CD14-positive monocyte (primary cell): ENCODE measurements around the gene SNAPC4. TPM values are rescaled to one million over a fixed set of nuclear protein-coding genes. Genes with fewer than 3 reads are reported as not detected.

ENCODE experiments used
- DNase-seq, 3 donors: peaks; one replicate each; pipeline ENCODE4 v3.0.0-alpha.2; 2011 to 2022
- H2AFZ ChIP-seq: 2 replicates; pipeline ENCODE4 v1.6.0; 2012; ENCODE audit warnings: mild to moderate bottlenecking, low read depth, low read length, inconsistent platforms; ENCODE audit not compliant: insufficient read depth, poor library complexity, severe bottlenecking
- H3K27ac ChIP-seq, 2 donors: 1 replicate in 1 of 2; 2 replicates in 1 of 2; pipeline ENCODE4 v1.5.1; 2012 to 2013; ENCODE audit warnings: low read length in 2 of 2, control low read depth in 1 of 2, inconsistent platforms in 1 of 2, low read depth in 1 of 2, mild to moderate bottlenecking in 1 of 2
- H3K27me3 ChIP-seq, 2 donors: one replicate each; pipeline versions ENCODE4 v1.6.0 to v1.6.1; 2011 to 2013; ENCODE audit warnings: low read length in 2 of 2; ENCODE audit not compliant: control insufficient read depth in 2 of 2, insufficient read depth in 2 of 2
- H3K36me3 ChIP-seq, 2 donors: replicated peaks in 1 of 2; 1 replicate in 1 of 2; 2 replicates in 1 of 2; pipeline versions ENCODE4 v1.5.1 to v1.6.1; 2012 to 2013; ENCODE audit warnings: low read length in 2 of 2, control low read depth in 1 of 2, inconsistent platforms in 1 of 2, mild to moderate bottlenecking in 1 of 2; ENCODE audit not compliant: insufficient read depth in 2 of 2, control insufficient read depth in 1 of 2
- H3K4me1 ChIP-seq, 2 donors: 1 replicate in 1 of 2; 2 replicates in 1 of 2; pipeline versions ENCODE4 v1.5.1 to v1.6.1; 2012 to 2013; ENCODE audit warnings: low read length in 2 of 2, control low read depth in 1 of 2, inconsistent platforms in 1 of 2, mild to moderate bottlenecking in 1 of 2, moderate library complexity in 1 of 2; ENCODE audit not compliant: insufficient read depth in 2 of 2, control insufficient read depth in 1 of 2
- H3K4me2 ChIP-seq: replicated peaks from 2 replicates; pipeline ENCODE3; 2012; ENCODE audit warnings: low read length, moderate library complexity, mild to moderate bottlenecking; ENCODE audit not compliant: poor library complexity, severe bottlenecking; ENCODE audit errors: extremely low read depth
- H3K4me3 ChIP-seq, 3 experiments: fragments of 200-600 bp in 1 of 3; sonication (generic) in 1 of 3; replicated peaks in 1 of 3; 1 replicate in 2 of 3; 2 replicates in 1 of 3; pipeline ENCODE4 v1.5.1; 2011 to 2013; ENCODE audit warnings: low read length in 3 of 3, mild to moderate bottlenecking in 3 of 3, control low read depth in 2 of 3, low read depth in 2 of 3, inconsistent platforms in 1 of 3, moderate library complexity in 1 of 3
- H3K79me2 ChIP-seq: 2 replicates; pipeline ENCODE4 v1.6.0; 2012; ENCODE audit warnings: mild to moderate bottlenecking, control low read depth, inconsistent platforms, low read length, moderate library complexity; ENCODE audit not compliant: insufficient read depth
- H3K9ac ChIP-seq: 2 replicates; pipeline ENCODE4 v1.6.0; 2017; ENCODE audit warnings: low read length, mild to moderate bottlenecking; ENCODE audit not compliant: insufficient read depth, poor library complexity, severe bottlenecking
- H3K9me3 ChIP-seq, 2 donors: replicated peaks in 1 of 2; 1 replicate in 1 of 2; 2 replicates in 1 of 2; pipeline versions ENCODE4 v1.5.1 to v1.6.1; 2012 to 2013; ENCODE audit warnings: low read length in 2 of 2, control low read depth in 1 of 2; ENCODE audit not compliant: control insufficient read depth in 1 of 2, insufficient read depth in 1 of 2
- H4K20me1 ChIP-seq: 2 replicates; pipeline ENCODE4 v1.6.0; 2012; ENCODE audit warnings: mild to moderate bottlenecking, low read length, control low read depth, moderate library complexity; ENCODE audit not compliant: insufficient read depth
- H3K27ac Mint-ChIP-seq, 7 donors: one replicate each; pipeline ENCODE4 v1.8.0; 2020; ENCODE audit warnings: mild to moderate bottlenecking in 7 of 7, mixed read lengths in 7 of 7, moderate library complexity in 6 of 7, inconsistent platforms in 2 of 7
- H3K27me3 Mint-ChIP-seq, 3 donors: one replicate each; pipeline ENCODE4 v1.8.0; 2021 to 2022; ENCODE audit warnings: low read depth in 3 of 3, mild to moderate bottlenecking in 3 of 3, mixed read lengths in 3 of 3, moderate library complexity in 3 of 3, inconsistent platforms in 1 of 3
- H3K36me3 Mint-ChIP-seq, 2 donors: one replicate each; pipeline ENCODE4 v1.8.0; 2020; ENCODE audit warnings: mixed read lengths in 2 of 2, inconsistent platforms in 1 of 2, mild to moderate bottlenecking in 1 of 2
- H3K4me1 Mint-ChIP-seq: one replicate; pipeline ENCODE4 v1.8.0; 2020; ENCODE audit warnings: mild to moderate bottlenecking, mixed read lengths
- H3K4me3 Mint-ChIP-seq, 2 donors: one replicate each; pipeline ENCODE4 v1.8.0; 2020; ENCODE audit warnings: mild to moderate bottlenecking in 2 of 2, mixed read lengths in 2 of 2, moderate library complexity in 1 of 2
- H3K9me3 Mint-ChIP-seq, 7 donors: one replicate each; pipeline ENCODE4 v1.8.0; 2020 to 2022; ENCODE audit warnings: mixed read lengths in 7 of 7, mild to moderate bottlenecking in 6 of 7, moderate library complexity in 6 of 7, inconsistent platforms in 2 of 7
- CTCF ChIP-seq: fragments of 200-600 bp; IDR thresholded peaks from one replicate; pipeline ENCODE4 v1.8.0; 2022; ENCODE audit warnings: antibody characterized with exemption, mild to moderate bottlenecking
- WGBS: methylation state at CpG from one replicate; pipeline ENCODE4 v1.1.5; 2013; ENCODE audit warnings: missing lambda C conversion rate; ENCODE audit not compliant: insufficient coverage; 5-methylcytosine and 5-hydroxymethylcytosine counted together
- intact Hi-C, 2 donors: fragments of 100-400 bp; cut with micrococcal nuclease; formaldehyde crosslinking; loops; one replicate each; pipeline versions ENCODE4 v1.15.0 to v1.15.1; 2023
- polyA plus RNA-seq, 3 donors: library from polyadenylated mRNA; depleted of rRNA in 1 of 3; unstranded in 2 of 3; stranded (reverse) in 1 of 3; fragments of 300-500 nt in 2 of 3; fragments of >200 nt in 1 of 3; fragmentation: Illumina TruSeq in 2 of 3; gene quantifications; 1 replicate in 2 of 3; 2 replicates in 1 of 3; pipeline ENCODE4 v1.2.3, GENCODE V29; 2012 to 2021

Gene SNAPC4
- polyA plus RNA-seq, 3 donors = 0.59 to 6.7 (median 1.2) TPM

DNA sequence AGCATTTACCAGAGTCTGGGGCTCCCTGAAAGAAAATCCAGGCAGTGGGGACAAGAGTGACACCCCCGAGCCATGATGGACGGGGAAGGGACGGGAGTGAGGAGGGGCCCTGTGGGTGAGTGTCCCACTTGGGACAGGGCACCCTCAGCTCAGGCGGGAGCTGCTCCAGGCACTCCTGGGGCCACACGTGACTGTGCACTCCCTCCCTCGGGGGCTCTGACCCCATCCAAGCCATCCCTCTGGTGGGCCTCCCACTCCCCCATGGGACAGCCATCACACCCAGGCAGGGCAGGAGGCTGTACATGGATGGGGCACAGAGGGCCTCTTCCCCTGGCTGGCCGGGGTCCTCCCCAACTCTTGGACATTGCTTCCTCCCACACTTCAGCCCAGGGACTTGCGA lies 23.5 kb downstream of the SNAPC4 start:
- Mint-ChIP-seq H3K4me1 (peaks cover 27% of the 10 kb centered on the region), H3K4me3 (no peak overlapping the region), H3K27ac (peak overlapping the region in 1 of 7 donors; percentile 79), H3K36me3 (peaks cover 5 to 31% of the 10 kb centered on the region in 2 donors), H3K9me3 (no peaks in the 10 kb centered on the region), H3K27me3 (no peaks in the 10 kb centered on the region)
- WGBS = 98% methylated on average over 6 of the region's 8 CpGs
- Histone ChIP-seq H3K79me2 (peaks cover 20% of the 10 kb centered on the region), H3K36me3 (peaks cover 29 to 40% of the 10 kb centered on the region in 2 donors), H3K4me3 (no peak overlapping the region), H2AFZ (no peak overlapping the region), H3K9ac (peak overlapping the region; percentile 49), H3K27ac (peak overlapping the region; percentile 46 to 48), H4K20me1 (peaks cover 10% of the 10 kb centered on the region), H3K27me3 (no peaks in the 10 kb centered on the region), H3K4me1 (peaks cover 38 to 48% of the 10 kb centered on the region in 2 donors), H3K9me3 (no peaks in the 10 kb centered on the region), H3K4me2 (no peak overlapping the region)
- intact Hi-C loops = no loop called here
- no peak for DNase-seq
- no peak for TF ChIP-seq CTCF

DNA sequence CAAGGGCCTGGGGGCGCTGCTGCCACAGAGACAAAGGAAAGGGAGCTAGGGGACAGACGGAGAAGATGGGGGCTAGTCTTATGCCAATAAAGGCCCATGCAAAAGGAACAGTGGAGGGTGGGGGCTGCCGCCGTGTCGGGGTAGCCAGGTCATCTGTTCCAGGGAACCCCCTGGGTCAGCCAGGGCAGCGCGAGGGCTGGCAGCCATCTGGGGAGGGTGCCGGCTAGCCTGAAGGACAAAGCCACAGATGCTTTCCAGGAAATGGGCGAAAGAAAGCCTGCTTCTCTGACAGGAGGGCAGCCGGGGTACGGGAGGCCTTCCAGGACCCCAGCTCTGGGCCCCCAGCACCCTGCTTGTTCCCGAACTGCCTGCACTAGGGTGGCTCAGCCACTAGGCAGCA lies 24.9 kb downstream of the SNAPC4 start:
- H3K9me3 ChIP-seq = no peaks in the 10 kb centered on the region
- intact Hi-C loops = no loop called here

More for the DNA sequence above, 24.9 kb downstream of the SNAPC4 start:
- DNase-seq = no peak
- Mint-ChIP-seq H3K4me3 (no peak overlapping the region), H3K27me3 (no peaks in the 10 kb centered on the region), H3K27ac (no peak overlapping the region), H3K4me1 (peaks cover 27% of the 10 kb centered on the region), H3K9me3 (no peaks in the 10 kb centered on the region), H3K36me3 (peaks cover 7 to 28% of the 10 kb centered on the region in 2 donors)
- Histone ChIP-seq H3K27ac (no peak overlapping the region), H4K20me1 (peaks cover 24% of the 10 kb centered on the region), H3K4me2 (no peak overlapping the region), H2AFZ (no peak overlapping the region), H3K27me3 (no peaks in the 10 kb centered on the region), H3K4me3 (no peak overlapping the region), H3K36me3 (peaks cover 32 to 39% of the 10 kb centered on the region in 2 donors), H3K9ac (no peak overlapping the region), H3K4me1 (peaks cover 38 to 49% of the 10 kb centered on the region in 2 donors), H3K79me2 (peaks cover 25% of the 10 kb centered on the region)
- WGBS = 91% methylated on average over 12 of the region's 12 CpGs
- TF ChIP-seq CTCF = no peak
